Lower leg skin (tissue), 4 donors: ENCODE results near the gene CAMKK1. TPM values are rescaled to one million over a fixed set of nuclear protein-coding genes. Genes with fewer than 3 reads are reported as not detected.

ENCODE experiments used
- DNase-seq, 2 donors: peaks; one replicate each; pipeline ENCODE4 v3.0.0-alpha.2; 2019; ENCODE audit warnings: low spot score in 2 of 2
- H3K4me3 ChIP-seq: fragments of 200-600 bp; sonication (generic); 2 replicates; pipeline ENCODE4 v1.5.1; 2017; ENCODE audit warnings: mild to moderate bottlenecking, low read depth; ENCODE audit not compliant: poor library complexity, severe bottlenecking
- POLR2A ChIP-seq, 2 donors: fragments of 450-650 bp; IDR thresholded peaks; one replicate each; pipeline ENCODE4 v1.6.1; 2016 to 2017; ENCODE audit warnings: antibody characterized with exemption in 2 of 2, mild to moderate bottlenecking in 1 of 2, moderate library complexity in 1 of 2
- WGBS, 2 donors: methylation state at CpG; one replicate each; pipeline ENCODE4 v1.1.5; 2018; 5-methylcytosine and 5-hydroxymethylcytosine counted together
- intact Hi-C: fragments of 100-400 bp; cut with DNase I; formaldehyde crosslinking; loops from one replicate; pipeline ENCODE4 v1.15.0; 2023; ENCODE audit warnings: low total_unique reads
- total RNA-seq, 4 donors: library from RNA; depleted of rRNA; stranded (reverse); fragments of >200 nt; gene quantifications; one replicate each; pipeline ENCODE4 v1.1.0, GENCODE V29; 2016
- TF ChIP-seq, protein P1 (sequence below), 3 donors: fragments of 450-650 bp; IDR thresholded peaks; one replicate each; pipeline ENCODE4 v1.5.1; 2016; ENCODE audit warnings: antibody characterized with exemption in 3 of 3, mild to moderate bottlenecking in 3 of 3, moderate library complexity in 2 of 3

The CAMKK1 gene
- total RNA-seq, 4 donors from 2014 or later = 7.3 to 21.2 (median 14.6) TPM

DNA sequence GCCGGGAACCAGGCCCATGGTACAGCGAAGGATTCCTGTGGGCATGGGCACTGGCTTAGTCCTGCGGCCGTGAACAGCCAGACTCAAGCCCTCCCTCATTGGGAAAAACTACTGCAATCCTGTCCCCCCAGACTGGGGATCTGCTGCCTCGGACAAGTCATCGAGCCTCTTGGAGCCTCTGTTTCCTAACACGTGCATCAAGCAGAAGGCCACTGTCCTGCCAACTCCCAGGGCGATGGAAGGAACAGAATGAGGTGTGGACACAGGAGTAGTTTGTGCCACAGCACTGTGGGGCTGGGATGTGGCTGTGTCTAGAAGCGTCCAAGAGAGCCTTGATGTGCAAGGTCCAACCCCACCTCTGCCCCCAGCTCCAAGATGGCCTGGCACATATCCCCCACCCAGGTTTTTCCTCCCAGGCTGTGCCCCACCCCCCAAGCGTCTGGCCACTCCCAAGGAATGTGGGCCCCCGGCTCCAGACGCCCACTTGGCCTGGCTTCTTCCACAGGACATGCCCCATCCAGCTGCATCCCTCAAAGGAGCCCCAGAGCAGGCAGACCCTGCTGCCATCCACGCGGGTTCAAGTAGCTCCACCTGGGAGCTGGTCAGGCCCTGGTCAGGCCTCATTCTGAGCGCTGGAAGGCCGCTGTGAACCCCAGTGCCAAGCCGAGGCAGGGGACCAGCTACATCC is 3.4 kb downstream of the CAMKK1 start:
- intact Hi-C loops = no loop called here
- 57 to 64% methylated on average over 16 to 17 of the region's 17 CpGs for WGBS, 2 donors
- no peak overlapping the region for H3K4me3 ChIP-seq
- DNase-seq = no peak
- TF ChIP-seq, protein P1, sequence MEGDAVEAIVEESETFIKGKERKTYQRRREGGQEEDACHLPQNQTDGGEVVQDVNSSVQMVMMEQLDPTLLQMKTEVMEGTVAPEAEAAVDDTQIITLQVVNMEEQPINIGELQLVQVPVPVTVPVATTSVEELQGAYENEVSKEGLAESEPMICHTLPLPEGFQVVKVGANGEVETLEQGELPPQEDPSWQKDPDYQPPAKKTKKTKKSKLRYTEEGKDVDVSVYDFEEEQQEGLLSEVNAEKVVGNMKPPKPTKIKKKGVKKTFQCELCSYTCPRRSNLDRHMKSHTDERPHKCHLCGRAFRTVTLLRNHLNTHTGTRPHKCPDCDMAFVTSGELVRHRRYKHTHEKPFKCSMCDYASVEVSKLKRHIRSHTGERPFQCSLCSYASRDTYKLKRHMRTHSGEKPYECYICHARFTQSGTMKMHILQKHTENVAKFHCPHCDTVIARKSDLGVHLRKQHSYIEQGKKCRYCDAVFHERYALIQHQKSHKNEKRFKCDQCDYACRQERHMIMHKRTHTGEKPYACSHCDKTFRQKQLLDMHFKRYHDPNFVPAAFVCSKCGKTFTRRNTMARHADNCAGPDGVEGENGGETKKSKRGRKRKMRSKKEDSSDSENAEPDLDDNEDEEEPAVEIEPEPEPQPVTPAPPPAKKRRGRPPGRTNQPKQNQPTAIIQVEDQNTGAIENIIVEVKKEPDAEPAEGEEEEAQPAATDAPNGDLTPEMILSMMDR (IDR thresholded peaks at IDR 0.05) = no peak
- TF ChIP-seq POLR2A (IDR thresholded peaks at IDR 0.05) = no peak

DNA sequence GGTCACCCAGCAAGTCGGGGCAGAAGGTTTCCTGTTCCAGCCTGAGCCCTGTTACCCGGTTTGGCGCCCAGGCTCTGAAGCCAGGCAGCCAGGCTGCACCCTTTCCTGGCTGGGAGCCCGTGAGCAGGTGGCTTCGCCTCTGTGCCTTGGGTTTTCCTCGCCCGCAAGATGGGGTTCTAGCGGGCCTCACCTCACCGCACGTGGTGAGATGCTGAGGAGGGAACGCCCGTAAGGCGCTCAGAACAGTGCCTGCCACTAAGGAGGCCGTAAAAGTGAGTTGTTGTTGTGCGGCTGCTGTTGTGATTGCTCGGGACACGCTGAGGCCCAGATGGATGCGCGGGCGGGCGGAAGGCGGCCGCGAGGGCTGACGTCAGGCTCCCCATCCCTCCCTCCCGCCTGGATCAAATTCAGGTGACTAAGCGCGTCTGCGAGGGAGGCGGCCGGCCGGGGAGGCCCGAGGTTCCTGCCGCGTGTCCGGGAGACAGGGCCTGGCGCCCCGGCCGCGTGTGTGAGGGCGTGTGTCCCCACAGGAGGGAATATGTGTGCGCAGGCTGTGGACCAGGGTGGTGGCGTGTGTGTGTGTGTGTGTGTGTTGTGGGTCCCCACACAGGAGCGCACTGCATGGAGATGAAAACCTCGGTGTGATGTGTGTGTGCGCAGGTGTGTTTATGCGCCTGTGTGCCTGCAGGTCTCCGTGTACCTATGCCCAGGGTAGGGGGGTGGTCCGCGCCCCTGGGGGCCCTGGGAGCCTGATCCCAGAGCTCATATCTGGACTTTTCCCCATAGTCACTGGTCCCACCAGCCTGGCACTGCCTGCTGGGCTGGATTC is 4.3 kb downstream of the CAMKK1 start:
- intact Hi-C loops = no loop called here
- no peak overlapping the region for H3K4me3 ChIP-seq
- TF ChIP-seq, protein P1 (IDR thresholded peaks at IDR 0.05) = no peak
- no peak for TF ChIP-seq POLR2A (IDR thresholded peaks at IDR 0.05)
- peak; percentile 81 to 96 for DNase-seq
- whole genome bisulfite sequencing, 2 donors = 31 to 37% methylated on average over 26 to 43 of the region's 50 CpGs

DNA sequence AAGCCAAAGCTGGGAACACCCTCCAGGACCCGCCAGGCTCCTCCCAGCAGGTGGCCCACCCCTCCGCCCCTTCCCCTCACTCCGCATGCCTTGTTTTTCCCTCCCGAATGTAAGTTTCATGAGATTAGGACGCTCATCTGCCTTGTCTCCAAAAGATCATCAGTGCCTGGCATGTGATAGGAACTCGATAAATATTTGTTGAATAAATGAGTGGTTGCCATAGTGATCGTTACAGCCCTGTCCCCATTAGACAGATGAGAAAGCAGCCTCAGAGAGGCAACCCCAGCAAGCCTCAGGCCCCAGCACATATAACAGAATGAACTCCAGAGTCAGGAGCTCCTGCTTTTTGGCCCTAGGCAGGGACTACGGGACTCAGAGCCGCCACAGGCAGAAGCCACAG is 5.0 kb downstream of the CAMKK1 start:
- no peak for DNase-seq
- H3K4me3 ChIP-seq = no peak overlapping the region
- intact Hi-C loops = no loop called here
- 32 to 40% methylated on average over 9 of the region's 9 CpGs for WGBS, 2 donors
- TF ChIP-seq, protein P1 (IDR thresholded peaks at IDR 0.05) = no peak
- TF ChIP-seq POLR2A (IDR thresholded peaks at IDR 0.05) = no peak

DNA sequence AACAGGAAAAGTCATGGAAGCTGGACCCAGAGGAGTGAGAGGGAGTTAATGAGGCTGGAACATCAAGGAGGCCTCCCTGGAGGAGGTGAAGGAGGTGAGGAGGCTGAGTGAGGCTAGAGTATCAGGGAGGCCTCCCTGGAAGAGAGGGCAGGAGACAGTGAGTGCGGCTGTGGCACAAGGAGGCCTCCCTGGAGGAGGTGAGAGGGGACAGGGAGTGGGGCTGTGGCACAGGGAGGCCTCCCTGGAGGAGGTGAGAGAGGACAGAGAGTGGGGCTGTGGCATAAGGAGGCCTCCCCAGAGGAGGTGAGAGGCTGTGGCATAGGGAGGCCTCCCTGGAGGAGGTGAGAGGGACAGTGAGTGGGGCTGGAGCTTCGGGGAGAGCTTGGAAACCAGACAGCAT is 5.5 kb downstream of the CAMKK1 start:
- DNase-seq = no peak
- 58 to 60% methylated on average over 2 of the region's 2 CpGs for WGBS, 2 donors
- no peak overlapping the region for H3K4me3 ChIP-seq
- TF ChIP-seq, protein P1 (IDR thresholded peaks at IDR 0.05) = no peak
- no peak for TF ChIP-seq POLR2A (IDR thresholded peaks at IDR 0.05)
- intact Hi-C loops = no loop called here

DNA sequence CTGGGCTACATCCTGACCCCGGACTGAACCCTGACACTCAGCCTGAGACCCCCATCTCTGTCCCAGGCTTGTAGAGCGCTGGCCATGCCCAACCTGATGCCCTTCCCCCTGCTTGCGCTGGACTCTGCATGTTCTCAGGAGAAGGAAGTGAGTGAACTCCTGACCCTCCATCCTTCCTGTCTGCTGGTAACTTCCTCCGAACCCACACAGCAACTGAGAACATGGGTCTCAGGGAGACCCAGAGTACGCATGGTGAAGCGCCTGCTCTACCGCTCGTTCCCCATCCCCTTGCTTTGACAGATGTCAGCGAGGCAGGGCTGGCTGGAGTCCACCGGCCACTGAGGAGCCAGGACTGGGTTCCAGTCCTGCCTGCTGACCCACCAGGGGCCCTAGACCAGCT is 6.1 kb downstream of the CAMKK1 start:
- peak in 1 of 2 donors; percentile 58 for DNase-seq
- 70 to 80% methylated on average over 10 of the region's 10 CpGs for WGBS, 2 donors
- H3K4me3 ChIP-seq = no peak overlapping the region
- TF ChIP-seq, protein P1 (IDR thresholded peaks at IDR 0.05) = no peak
- TF ChIP-seq POLR2A (IDR thresholded peaks at IDR 0.05) = no peak
- intact Hi-C loops = no loop called here
